ENCODE results near the gene DNAJB7. TPM values are rescaled to one million over a fixed set of nuclear protein-coding genes. Genes with fewer than 3 reads are reported as not detected.

The DNAJB7 gene
- total RNA-seq, 1 donor from 2014 or later = not detected

DNA sequence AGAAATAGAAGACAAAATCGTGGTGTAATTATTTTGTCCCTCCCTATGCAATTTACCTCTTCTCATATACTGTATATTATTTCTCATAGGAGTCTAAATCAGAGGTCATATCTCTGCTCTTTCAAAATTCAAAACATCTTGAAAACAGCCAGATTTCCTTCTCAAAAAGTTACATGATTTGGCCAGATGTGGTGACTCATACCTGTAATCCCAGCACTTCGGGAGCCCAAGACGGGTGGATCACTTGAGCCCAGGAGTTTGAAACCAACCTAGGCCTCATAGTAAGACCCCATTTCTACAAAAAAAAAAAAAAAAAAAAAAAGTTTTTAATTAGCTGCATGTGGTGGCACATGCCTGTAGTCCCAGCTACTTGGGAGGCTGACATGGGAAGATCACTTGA, 29.0 kb upstream of the DNAJB7 start:
- CTCF ChIA-PET = no interaction called here
- Mint-ChIP-seq H3K4me3 (no peak overlapping the region), H3K27me3 (no peaks in the 10 kb centered on the region), H3K27ac (no peak overlapping the region), H3K9me3 (no peaks in the 10 kb centered on the region), H3K36me3 (ENCODE audit: low read depth) (peaks cover 38% of the 10 kb centered on the region), H3K4me1 (no peaks in the 10 kb centered on the region)
- ATAC-seq (ENCODE audit: low read depth) = no peak
- intact Hi-C loops (cut with micrococcal nuclease) = no loop called here
- TF ChIP-seq, protein P1, sequence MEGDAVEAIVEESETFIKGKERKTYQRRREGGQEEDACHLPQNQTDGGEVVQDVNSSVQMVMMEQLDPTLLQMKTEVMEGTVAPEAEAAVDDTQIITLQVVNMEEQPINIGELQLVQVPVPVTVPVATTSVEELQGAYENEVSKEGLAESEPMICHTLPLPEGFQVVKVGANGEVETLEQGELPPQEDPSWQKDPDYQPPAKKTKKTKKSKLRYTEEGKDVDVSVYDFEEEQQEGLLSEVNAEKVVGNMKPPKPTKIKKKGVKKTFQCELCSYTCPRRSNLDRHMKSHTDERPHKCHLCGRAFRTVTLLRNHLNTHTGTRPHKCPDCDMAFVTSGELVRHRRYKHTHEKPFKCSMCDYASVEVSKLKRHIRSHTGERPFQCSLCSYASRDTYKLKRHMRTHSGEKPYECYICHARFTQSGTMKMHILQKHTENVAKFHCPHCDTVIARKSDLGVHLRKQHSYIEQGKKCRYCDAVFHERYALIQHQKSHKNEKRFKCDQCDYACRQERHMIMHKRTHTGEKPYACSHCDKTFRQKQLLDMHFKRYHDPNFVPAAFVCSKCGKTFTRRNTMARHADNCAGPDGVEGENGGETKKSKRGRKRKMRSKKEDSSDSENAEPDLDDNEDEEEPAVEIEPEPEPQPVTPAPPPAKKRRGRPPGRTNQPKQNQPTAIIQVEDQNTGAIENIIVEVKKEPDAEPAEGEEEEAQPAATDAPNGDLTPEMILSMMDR (IDR thresholded peaks at IDR 0.05) = no peak
- POLR2A ChIA-PET = interaction anchor here (1.2 kb wide), 1 partner anchor 8 kb away, joined by 3 read pairs; no protein-coding TSS in a partner anchor
- no peak for DNase-seq

DNA sequence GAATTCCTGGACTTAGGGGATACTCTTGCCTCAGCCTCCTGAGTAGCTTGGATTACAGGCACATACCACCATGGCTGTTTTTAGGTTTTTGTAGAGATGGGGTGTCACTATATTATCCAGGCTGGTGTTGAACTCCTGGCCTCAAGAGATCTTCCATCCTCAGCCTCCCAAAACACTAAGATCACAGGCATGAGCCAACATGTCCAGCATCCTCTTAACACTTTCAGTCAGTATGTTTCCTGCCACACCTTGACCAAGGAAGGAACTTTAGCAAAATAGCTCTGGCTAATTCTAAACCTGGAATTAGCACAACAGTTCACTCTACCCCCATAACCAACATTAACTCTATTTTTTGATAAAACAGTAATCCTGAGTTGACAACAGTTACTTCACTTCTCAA, 27.2 kb upstream of the DNAJB7 start:
- ATAC-seq (ENCODE audit: low read depth) (no peak), DNase-seq (no peak)
- Mint-ChIP-seq H3K27me3 (no peaks in the 10 kb centered on the region), H3K4me3 (no peak overlapping the region), H3K27ac (no peak overlapping the region), H3K4me1 (no peaks in the 10 kb centered on the region), H3K9me3 (no peaks in the 10 kb centered on the region), H3K36me3 (ENCODE audit: low read depth) (peaks cover 36% of the 10 kb centered on the region)
- POLR2A ChIA-PET = no interaction called here
- intact Hi-C loops (cut with micrococcal nuclease) = no loop called here
- TF ChIP-seq, protein P1 (IDR thresholded peaks at IDR 0.05) = no peak
- CTCF ChIA-PET = interaction anchor here (1.1 to 1.3 kb wide), 2 partner anchors 10 kb away, joined by 3 to 6 read pairs; no protein-coding TSS in a partner anchor

DNA sequence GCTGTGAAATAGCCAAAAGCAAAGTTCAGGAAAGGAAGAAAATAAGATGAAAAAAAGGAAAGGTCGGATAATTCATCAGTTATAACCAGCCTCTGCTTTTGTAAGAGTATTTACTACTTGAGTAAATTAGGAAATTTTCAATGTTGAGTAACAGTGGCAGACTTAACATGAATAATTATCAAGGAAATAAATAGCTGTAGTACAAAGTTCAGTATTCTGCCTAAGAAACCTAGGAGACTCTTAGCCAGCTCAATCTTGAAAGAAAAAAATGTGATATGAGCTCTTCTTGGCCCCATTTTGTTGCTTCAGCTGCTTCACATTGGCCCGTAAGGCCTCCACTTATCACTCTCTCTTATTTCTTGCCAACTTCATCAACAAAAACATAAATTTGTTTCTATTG, 17.0 kb upstream of the DNAJB7 start:
- H3K27ac Mint-ChIP-seq = no peak overlapping the region
- TF ChIP-seq, protein P1 (IDR thresholded peaks at IDR 0.05) = no peak
- ChIA-PET POLR2A (interaction anchor here (0.5 kb wide), 1 partner anchor 13 kb away, joined by 3 read pairs; no protein-coding TSS in a partner anchor), CTCF (no interaction called here)
- H3K4me3 Mint-ChIP-seq = no peak overlapping the region
- no peaks in the 10 kb centered on the region for H3K27me3 Mint-ChIP-seq
- no peaks in the 10 kb centered on the region for H3K4me1 Mint-ChIP-seq
- DNase-seq (no peak), ATAC-seq (ENCODE audit: low read depth) (no peak)
- intact Hi-C loops (cut with micrococcal nuclease) = no loop called here
- H3K36me3 Mint-ChIP-seq (ENCODE audit: low read depth) = peaks cover 16% of the 10 kb centered on the region
- no peaks in the 10 kb centered on the region for H3K9me3 Mint-ChIP-seq

DNA sequence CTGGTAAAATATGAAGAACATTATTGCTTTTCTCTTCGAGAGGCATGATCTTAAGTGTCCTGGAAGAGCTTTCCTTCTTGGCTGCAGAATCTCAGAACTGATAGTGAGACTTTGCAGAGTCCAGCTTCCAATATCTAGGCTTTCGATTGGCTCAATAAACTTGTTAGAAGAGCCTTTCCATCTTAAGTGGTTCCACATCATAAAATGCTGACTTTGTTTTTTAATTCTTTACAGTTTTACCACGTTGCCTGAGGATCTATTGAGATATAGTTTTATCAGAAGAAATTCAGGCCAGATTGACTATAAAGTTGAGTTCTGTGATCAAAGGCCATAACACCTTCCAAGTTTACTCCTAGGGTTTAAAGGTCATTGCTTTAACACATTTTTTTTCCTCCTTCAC, 15.6 kb upstream of the DNAJB7 start:
- no peak overlapping the region for H3K27ac Mint-ChIP-seq
- ChIA-PET CTCF (interaction anchor here (0.6 kb wide), 1 partner anchor 330 kb away, joined by 3 read pairs; no protein-coding TSS in a partner anchor), POLR2A (no interaction called here)
- ATAC-seq (ENCODE audit: low read depth) (no peak), DNase-seq (no peak)
- H3K4me3 Mint-ChIP-seq = no peak overlapping the region
- intact Hi-C loops (cut with micrococcal nuclease) = no loop called here
- H3K9me3 Mint-ChIP-seq = no peaks in the 10 kb centered on the region
- H3K27me3 Mint-ChIP-seq = no peaks in the 10 kb centered on the region
- TF ChIP-seq, protein P1 (IDR thresholded peaks at IDR 0.05) = no peak
- H3K4me1 Mint-ChIP-seq = no peaks in the 10 kb centered on the region
- peaks cover 14% of the 10 kb centered on the region for H3K36me3 Mint-ChIP-seq (ENCODE audit: low read depth)

DNA sequence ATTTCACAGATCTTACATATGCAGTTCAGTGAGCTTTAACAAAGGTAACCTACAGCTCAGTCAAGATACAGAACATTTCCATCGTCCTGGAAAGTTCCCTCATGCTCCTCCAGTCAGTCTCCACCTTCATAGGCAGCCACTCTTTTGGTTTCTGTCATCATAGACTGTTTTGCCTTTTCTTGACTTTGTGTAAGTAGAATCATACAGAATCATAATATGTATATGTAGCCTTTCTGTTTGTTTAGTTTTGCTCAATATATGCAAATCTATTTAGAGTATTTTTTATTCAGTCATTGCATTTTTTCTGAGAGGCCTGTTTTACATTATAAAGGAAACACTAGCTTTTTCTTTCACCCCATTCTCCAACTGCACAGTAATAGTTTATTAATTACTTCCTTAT, 15.0 kb upstream of the DNAJB7 start:
- Mint-ChIP-seq H3K4me3 (no peak overlapping the region), H3K9me3 (no peaks in the 10 kb centered on the region), H3K27me3 (no peaks in the 10 kb centered on the region), H3K36me3 (ENCODE audit: low read depth) (peaks cover 13% of the 10 kb centered on the region), H3K27ac (no peak overlapping the region), H3K4me1 (no peaks in the 10 kb centered on the region)
- DNase-seq = no peak
- POLR2A ChIA-PET = no interaction called here
- intact Hi-C loops (cut with micrococcal nuclease) = no loop called here
- ATAC-seq (ENCODE audit: low read depth) = no peak
- CTCF ChIA-PET = no interaction called here
- TF ChIP-seq, protein P1 (IDR thresholded peaks at IDR 0.05) = no peak

Measured in activated B cell treated with CpG ODN at 0.5 μM for 24 hours (primary cell).